OCI-LY1 (cell line): Measurements from ENCODE around the gene JUN.

ENCODE experiments used
- H2AFZ ChIP-seq: fragments of 200-600 bp; sonication (generic), shearing (Covaris generic); 2 replicates; pipeline ENCODE4 v1.6.0; 2014; ENCODE audit warnings: antibody characterized with exemption, mild to moderate bottlenecking, low read length
- H3F3A ChIP-seq: fragments of 200-600 bp; sonication (generic), shearing (Covaris generic); 2 replicates; pipeline ENCODE4 v1.6.0; 2014; ENCODE audit warnings: mild to moderate bottlenecking, antibody characterized with exemption, low read length, moderate library complexity; ENCODE audit not compliant: insufficient read depth
- H3K27ac ChIP-seq: fragments of 200-600 bp; sonication (generic); 2 replicates; pipeline ENCODE4 v1.5.1; 2014; ENCODE audit warnings: low read length, mixed run types, mild to moderate bottlenecking, low read depth; ENCODE audit not compliant: poor library complexity, severe bottlenecking
- H3K27me3 ChIP-seq: fragments of 200-600 bp; sonication (generic); 2 replicates; pipeline ENCODE4 v1.6.0; 2014; ENCODE audit warnings: antibody characterized with exemption, mild to moderate bottlenecking, low read length, moderate library complexity; ENCODE audit not compliant: insufficient read depth
- H3K36me3 ChIP-seq: fragments of 200-600 bp; sonication (generic); 2 replicates; pipeline ENCODE4 v1.6.1; 2014; ENCODE audit warnings: mild to moderate bottlenecking, antibody characterized with exemption, low read length, moderate library complexity, mixed read lengths; ENCODE audit not compliant: insufficient read depth
- H3K4me1 ChIP-seq: fragments of 200-600 bp; sonication (generic); 2 replicates; pipeline ENCODE4 v1.5.1; 2014; ENCODE audit warnings: mild to moderate bottlenecking, low read length, moderate library complexity; ENCODE audit not compliant: insufficient read depth, severe bottlenecking
- H3K4me2 ChIP-seq: fragments of 200-600 bp; sonication (generic), shearing (Covaris generic); 2 replicates; pipeline ENCODE4 v1.6.1; 2014; ENCODE audit warnings: low read length
- H3K4me3 ChIP-seq: fragments of 200-600 bp; sonication (generic); 2 replicates; pipeline ENCODE4 v1.5.1; 2014; ENCODE audit warnings: low read length, low read depth, mild to moderate bottlenecking, mixed read lengths; ENCODE audit not compliant: poor library complexity, severe bottlenecking
- H3K79me2 ChIP-seq: fragments of 200-600 bp; shearing (Covaris generic); 2 replicates; pipeline ENCODE4 v1.6.1; 2016; ENCODE audit warnings: mixed run types, low read length, mixed read lengths; ENCODE audit not compliant: insufficient read depth
- H3K9ac ChIP-seq: fragments of 200-600 bp; sonication (generic), shearing (Covaris generic); 2 replicates; pipeline ENCODE4 v1.6.1; 2014; ENCODE audit warnings: mild to moderate bottlenecking, low read length, mixed read lengths
- H3K9me2 ChIP-seq: fragments of 200-600 bp; sonication (generic), shearing (Covaris generic); 2 replicates; pipeline ENCODE4 v1.6.1; 2014; ENCODE audit warnings: low read depth, mild to moderate bottlenecking, low read length, mixed read lengths
- H3K9me3 ChIP-seq: fragments of 200-600 bp; shearing (Covaris generic); 2 replicates; pipeline ENCODE4 v1.6.1; 2014; ENCODE audit warnings: low read length, mixed read lengths
- H4K20me1 ChIP-seq: fragments of 200-600 bp; sonication (generic), shearing (Covaris generic); 2 replicates; pipeline ENCODE4 v1.6.0; 2016; ENCODE audit warnings: mild to moderate bottlenecking, low read length; ENCODE audit not compliant: insufficient read depth
- EZH2 ChIP-seq: fragments of 200-600 bp; sonication (generic), shearing (Covaris generic); IDR thresholded peaks from 2 replicates; pipeline ENCODE4 v1.8.0; 2017; ENCODE audit warnings: borderline replicate concordance, mixed run types, mild to moderate bottlenecking, antibody characterized with exemption, low read length, moderate library complexity, mixed read lengths
- TF ChIP-seq, protein P1 (sequence below): fragments of 200-600 bp; sonication (generic), shearing (Covaris generic); IDR thresholded peaks from 2 replicates; pipeline ENCODE4 v1.5.1; 2017; ENCODE audit warnings: mild to moderate bottlenecking, antibody characterized with exemption, low read length, moderate library complexity, mixed read lengths

The JUN gene

DNA sequence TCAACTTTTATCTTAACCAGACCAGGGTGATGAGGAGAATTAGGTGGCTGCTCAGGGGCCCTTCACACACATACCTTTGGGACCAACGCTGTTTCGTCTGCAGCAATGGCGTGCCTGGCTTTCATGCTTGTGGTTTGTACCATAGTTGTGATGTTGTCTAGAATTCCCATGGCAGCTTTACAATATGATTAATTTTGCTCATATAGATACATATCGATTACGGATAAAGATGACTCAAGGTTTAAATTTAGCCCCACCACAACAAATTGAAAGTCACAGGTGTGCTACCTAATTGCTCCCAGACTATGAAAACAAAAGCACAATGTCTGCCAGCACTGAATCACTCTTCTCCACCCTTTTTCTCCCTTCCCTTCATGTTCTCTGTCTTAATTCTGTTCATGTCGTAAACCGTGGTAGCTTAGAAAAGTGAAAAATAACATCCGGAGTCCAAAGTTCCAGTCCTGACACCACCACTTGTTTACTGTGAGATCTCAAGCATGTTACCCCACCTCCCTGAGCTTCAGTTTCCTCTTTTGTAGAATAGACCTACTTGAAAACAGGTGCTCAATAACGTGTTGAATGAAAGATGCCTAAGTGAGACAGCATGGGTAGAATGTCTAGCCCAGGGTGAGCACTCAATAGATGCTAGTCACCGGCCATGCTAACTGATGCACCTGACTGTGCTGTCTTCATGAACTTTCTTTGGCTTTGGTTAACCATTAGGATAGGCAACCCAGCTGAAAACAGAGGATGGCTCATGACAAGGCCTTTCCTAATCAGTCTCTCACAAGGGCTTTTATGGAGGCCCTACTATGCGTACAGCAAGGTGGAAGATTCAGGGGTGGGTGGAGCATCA is 22.1 kb upstream of the JUN start:
- H4K20me1 ChIP-seq, result no peaks in the 10 kb centered on the region
- H3K79me2 ChIP-seq, result no peaks in the 10 kb centered on the region
- H3K36me3 ChIP-seq, result no peaks in the 10 kb centered on the region
- H3F3A ChIP-seq, result no peaks in the 10 kb centered on the region
- H3K4me2 ChIP-seq, result no peak overlapping the region
- peaks cover 13% of the 10 kb centered on the region for H3K4me1 ChIP-seq
- H3K9me2 ChIP-seq, result no peaks in the 10 kb centered on the region
- H3K27ac ChIP-seq, result no peak overlapping the region
- H3K9me3 ChIP-seq, result no peaks in the 10 kb centered on the region
- H3K4me3 ChIP-seq, result no peak overlapping the region
- no peak overlapping the region for H3K9ac ChIP-seq
- no peaks in the 10 kb centered on the region for H3K27me3 ChIP-seq
- no peak overlapping the region for H2AFZ ChIP-seq
- TF ChIP-seq, protein P1, sequence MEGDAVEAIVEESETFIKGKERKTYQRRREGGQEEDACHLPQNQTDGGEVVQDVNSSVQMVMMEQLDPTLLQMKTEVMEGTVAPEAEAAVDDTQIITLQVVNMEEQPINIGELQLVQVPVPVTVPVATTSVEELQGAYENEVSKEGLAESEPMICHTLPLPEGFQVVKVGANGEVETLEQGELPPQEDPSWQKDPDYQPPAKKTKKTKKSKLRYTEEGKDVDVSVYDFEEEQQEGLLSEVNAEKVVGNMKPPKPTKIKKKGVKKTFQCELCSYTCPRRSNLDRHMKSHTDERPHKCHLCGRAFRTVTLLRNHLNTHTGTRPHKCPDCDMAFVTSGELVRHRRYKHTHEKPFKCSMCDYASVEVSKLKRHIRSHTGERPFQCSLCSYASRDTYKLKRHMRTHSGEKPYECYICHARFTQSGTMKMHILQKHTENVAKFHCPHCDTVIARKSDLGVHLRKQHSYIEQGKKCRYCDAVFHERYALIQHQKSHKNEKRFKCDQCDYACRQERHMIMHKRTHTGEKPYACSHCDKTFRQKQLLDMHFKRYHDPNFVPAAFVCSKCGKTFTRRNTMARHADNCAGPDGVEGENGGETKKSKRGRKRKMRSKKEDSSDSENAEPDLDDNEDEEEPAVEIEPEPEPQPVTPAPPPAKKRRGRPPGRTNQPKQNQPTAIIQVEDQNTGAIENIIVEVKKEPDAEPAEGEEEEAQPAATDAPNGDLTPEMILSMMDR, result no peak
- no peak for TF ChIP-seq EZH2

DNA sequence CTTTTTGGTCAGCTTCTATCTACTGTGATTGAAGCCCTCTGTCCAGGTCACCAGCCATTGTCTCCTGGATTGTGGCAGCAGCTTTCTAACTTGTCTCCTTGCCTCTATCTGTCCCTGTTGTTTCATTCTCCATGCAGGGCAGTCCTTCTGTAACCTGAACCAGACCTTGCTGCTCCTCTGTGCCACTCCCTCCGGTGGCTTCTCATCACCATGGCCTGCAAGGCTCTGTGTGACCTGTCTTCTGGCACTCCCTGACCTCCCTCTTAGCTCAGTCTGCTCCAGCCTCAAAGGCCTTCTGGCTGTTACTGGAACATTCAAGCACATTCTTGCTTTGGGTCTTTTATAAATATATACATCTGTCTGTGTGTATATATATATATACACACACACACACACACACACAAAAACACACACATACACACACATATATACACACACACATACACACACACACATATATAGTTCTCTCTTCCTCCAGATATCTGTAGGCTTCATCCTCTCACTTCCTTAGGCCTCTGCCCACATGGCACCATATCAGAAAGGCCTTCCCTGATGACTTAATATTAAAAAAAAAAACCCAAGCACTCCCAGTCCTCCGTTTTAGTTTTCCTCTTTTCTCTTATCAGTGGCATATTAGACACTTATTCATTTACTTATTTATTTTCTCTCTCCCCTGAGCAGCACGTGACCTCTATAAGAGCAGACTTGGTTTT is 21.2 kb upstream of the JUN start:
- H3K9me2 ChIP-seq, result no peaks in the 10 kb centered on the region
- no peak overlapping the region for H3K4me2 ChIP-seq
- no peaks in the 10 kb centered on the region for H3K9me3 ChIP-seq
- no peak overlapping the region for H3K27ac ChIP-seq
- no peaks in the 10 kb centered on the region for H3K27me3 ChIP-seq
- H3K4me3 ChIP-seq, result no peak overlapping the region
- H3K9ac ChIP-seq, result no peak overlapping the region
- no peaks in the 10 kb centered on the region for H4K20me1 ChIP-seq
- H3K4me1 ChIP-seq, result peaks cover 13% of the 10 kb centered on the region
- no peaks in the 10 kb centered on the region for H3K36me3 ChIP-seq
- TF ChIP-seq EZH2, result no peak
- TF ChIP-seq, protein P1, result no peak
- H3K79me2 ChIP-seq, result no peaks in the 10 kb centered on the region
- H2AFZ ChIP-seq, result no peak overlapping the region
- no peaks in the 10 kb centered on the region for H3F3A ChIP-seq

DNA sequence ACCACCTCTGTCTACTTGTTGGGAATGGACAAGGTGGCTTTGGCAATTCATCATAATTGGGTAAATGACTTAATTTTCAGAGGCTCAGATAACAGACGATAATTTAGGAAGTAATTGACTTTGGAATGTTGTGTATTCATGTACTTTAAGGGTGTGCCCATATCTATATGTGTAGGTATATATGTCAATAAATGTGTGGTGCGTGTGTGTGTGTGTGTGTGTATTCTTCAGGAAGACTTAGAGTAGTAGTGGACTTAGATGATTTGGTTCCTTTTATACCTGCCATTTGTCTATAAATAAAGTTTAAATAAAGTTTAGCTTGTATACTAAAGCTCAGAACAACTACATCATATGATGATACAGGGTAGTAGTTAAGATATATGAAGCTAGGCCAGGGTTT is 20.0 kb upstream of the JUN start:
- H3K9me3 ChIP-seq, result no peaks in the 10 kb centered on the region
- no peak overlapping the region for H2AFZ ChIP-seq
- no peaks in the 10 kb centered on the region for H3K9me2 ChIP-seq
- H3K9ac ChIP-seq, result no peak overlapping the region
- H3K27me3 ChIP-seq, result no peaks in the 10 kb centered on the region
- H3K4me2 ChIP-seq, result no peak overlapping the region
- no peak overlapping the region for H3K27ac ChIP-seq
- no peaks in the 10 kb centered on the region for H3K36me3 ChIP-seq
- peaks cover 13% of the 10 kb centered on the region for H3K4me1 ChIP-seq
- no peaks in the 10 kb centered on the region for H3F3A ChIP-seq
- TF ChIP-seq EZH2, result no peak
- TF ChIP-seq, protein P1, result no peak
- H4K20me1 ChIP-seq, result no peaks in the 10 kb centered on the region
- H3K79me2 ChIP-seq, result no peaks in the 10 kb centered on the region
- no peak overlapping the region for H3K4me3 ChIP-seq
